ENCODE data around the gene TBL1Y. TPM values are rescaled to one million over a fixed set of nuclear protein-coding genes. Genes with fewer than 3 reads are reported as not detected.
"Not testable (repeated sequence)": the region's sequence is repeated elsewhere in the genome, so short reads cannot be mapped to it uniquely, and the experiment has no call there.

The TBL1Y gene
- total RNA-seq, 1 experiment from 2014 or later, result not detected

DNA sequence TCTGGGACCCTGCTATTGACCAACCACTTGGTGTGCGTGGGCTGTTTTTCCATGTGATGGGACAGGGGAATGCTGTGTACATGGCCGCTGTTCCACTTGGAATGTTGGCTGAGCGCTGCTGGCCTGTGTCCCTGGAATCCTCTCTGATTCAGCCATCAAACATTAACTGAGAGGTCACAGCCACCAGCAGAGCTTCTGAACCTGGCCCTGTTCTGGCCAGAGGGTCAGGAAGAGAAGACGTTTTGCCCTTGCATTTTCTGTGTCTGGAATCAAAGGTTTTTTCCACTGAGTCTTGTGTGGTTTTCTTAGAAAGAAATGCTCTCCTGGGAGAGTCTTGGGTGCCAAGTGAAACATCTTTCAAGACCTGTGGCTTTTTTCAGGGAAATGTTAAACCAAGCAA is 85.5 kb downstream of the TBL1Y start:
- DNase-seq (ENCODE audit: low read depth in 1 of 2, low spot score in 2 of 2), result no peak
- Histone ChIP-seq H3K4me3 (no peak overlapping the region), H3K27ac (no peak overlapping the region), H3K27me3 (replicated peaks) (no peaks in the 10 kb centered on the region), H3K9me3 (replicated peaks) (no peaks in the 10 kb centered on the region), H3K4me1 (replicated peaks) (no peaks in the 10 kb centered on the region), H3K36me3 (no peaks in the 10 kb centered on the region)

DNA sequence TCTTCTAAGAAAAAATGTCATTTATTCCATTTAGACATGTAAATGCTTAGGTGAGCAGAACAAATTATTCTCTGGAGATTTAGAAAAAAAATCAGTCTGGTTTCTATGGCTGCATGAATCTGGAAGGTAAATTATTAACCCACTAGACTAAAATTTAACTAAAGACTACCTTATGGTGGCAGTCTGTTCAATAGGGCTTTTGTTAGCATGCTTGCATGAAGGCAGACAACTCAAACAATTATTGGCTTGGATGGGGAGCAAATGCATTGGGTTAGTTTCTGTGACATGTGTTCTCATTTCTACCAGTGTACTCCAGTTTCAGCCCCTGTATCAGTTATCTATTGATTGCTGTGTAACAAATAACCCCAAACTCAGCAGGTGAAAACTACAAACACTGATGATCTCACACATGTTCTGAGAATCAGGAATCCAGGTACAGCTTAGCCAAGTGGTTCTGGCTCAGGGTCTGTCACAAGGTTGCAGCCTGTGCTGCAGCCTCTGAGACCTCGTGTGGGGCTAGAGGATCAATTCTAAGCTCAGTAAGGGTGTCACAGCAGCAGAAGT is 87.1 kb downstream of the TBL1Y start:
- DNase-seq (ENCODE audit: low read depth in 1 of 2, low spot score in 2 of 2), result no peak
- Histone ChIP-seq H3K36me3 (no peaks in the 10 kb centered on the region), H3K4me1 (replicated peaks) (no peaks in the 10 kb centered on the region), H3K9me3 (replicated peaks) (no peaks in the 10 kb centered on the region), H3K4me3 (no peak overlapping the region), H3K27ac (no peak overlapping the region), H3K27me3 (replicated peaks) (no peaks in the 10 kb centered on the region)

DNA sequence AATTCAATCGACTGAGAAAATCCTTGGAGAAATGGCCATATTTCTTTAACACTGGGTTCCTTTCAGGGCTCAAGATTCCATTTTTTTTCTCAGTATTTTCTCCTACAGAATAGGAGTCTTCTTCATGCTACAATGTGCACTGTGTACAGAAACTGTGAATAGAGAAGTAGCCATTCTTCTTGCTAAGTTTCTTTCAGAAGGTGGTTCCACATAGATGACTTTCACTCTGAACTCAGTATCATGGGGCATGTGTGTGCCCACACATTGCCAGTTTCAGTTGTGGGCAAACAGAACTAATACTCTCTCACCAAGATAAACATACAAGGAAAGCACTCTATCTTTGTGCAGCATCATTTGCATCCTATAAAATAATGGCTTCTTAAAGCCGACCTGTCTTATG is 89.4 kb downstream of the TBL1Y start:
- DNase-seq (ENCODE audit: low read depth in 1 of 2, low spot score in 2 of 2), result no peak
- H3K4me1 ChIP-seq (replicated peaks), result no peaks in the 10 kb centered on the region
- no peaks in the 10 kb centered on the region for H3K27me3 ChIP-seq (replicated peaks)
- H3K9me3 ChIP-seq (replicated peaks), result no peaks in the 10 kb centered on the region
- H3K36me3 ChIP-seq, result no peaks in the 10 kb centered on the region
- no peak overlapping the region for H3K27ac ChIP-seq
- no peak overlapping the region for H3K4me3 ChIP-seq

DNA sequence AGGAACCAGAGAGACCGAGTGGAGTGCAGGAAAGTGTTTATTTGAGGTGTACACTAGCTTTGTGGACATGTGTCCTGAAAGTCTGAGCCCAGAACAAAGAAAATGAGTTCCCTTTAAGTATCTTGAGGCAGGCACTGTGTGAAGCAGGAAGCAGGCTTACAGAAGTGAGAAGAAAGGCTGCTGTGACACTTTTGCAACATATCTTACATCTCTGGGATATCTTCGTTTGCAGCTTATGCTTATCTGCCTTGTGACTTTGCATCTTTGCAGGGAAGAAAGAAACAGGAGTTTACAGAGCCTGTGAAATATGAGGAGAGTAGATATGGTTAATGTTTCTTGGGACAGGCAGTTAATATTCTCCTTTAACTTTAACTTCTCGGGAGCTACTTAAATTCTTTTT is 92.1 kb downstream of the TBL1Y start:
- no peaks in the 10 kb centered on the region for H3K9me3 ChIP-seq (replicated peaks)
- DNase-seq (ENCODE audit: low read depth in 1 of 2, low spot score in 2 of 2), result no peak
- H3K4me1 ChIP-seq (replicated peaks), result no peaks in the 10 kb centered on the region
- H3K36me3 ChIP-seq, result no peaks in the 10 kb centered on the region
- H3K27me3 ChIP-seq (replicated peaks), result no peaks in the 10 kb centered on the region
- H3K27ac ChIP-seq, result no peak overlapping the region
- no peak overlapping the region for H3K4me3 ChIP-seq

DNA sequence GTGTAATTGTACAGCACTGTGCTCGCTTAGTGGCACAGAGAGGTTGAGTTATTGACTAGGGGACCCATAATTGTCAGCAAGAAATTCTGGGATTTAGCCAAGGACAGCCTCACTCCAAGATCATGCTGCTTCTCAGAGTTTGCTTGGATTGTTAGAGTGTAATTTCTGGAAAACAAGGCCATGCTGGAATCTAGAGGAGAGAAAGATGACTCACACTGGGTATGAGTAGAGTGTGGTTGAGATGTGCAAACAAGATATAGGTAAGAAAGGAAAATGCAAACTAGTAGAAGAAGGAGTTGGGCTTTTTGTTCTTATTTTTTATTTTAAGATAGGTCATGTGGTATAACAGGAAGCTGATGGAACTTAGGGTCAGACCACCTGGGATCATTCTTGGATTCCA is 97.4 kb downstream of the TBL1Y start:
- Histone ChIP-seq H3K4me3 (no peak overlapping the region), H3K9me3 (replicated peaks) (no peaks in the 10 kb centered on the region), H3K27me3 (replicated peaks) (no peaks in the 10 kb centered on the region), H3K4me1 (replicated peaks) (no peaks in the 10 kb centered on the region), H3K27ac (no peak overlapping the region), H3K36me3 (no peaks in the 10 kb centered on the region)
- DNase-seq (ENCODE audit: low read depth in 1 of 2, low spot score in 2 of 2), result no peak

DNA sequence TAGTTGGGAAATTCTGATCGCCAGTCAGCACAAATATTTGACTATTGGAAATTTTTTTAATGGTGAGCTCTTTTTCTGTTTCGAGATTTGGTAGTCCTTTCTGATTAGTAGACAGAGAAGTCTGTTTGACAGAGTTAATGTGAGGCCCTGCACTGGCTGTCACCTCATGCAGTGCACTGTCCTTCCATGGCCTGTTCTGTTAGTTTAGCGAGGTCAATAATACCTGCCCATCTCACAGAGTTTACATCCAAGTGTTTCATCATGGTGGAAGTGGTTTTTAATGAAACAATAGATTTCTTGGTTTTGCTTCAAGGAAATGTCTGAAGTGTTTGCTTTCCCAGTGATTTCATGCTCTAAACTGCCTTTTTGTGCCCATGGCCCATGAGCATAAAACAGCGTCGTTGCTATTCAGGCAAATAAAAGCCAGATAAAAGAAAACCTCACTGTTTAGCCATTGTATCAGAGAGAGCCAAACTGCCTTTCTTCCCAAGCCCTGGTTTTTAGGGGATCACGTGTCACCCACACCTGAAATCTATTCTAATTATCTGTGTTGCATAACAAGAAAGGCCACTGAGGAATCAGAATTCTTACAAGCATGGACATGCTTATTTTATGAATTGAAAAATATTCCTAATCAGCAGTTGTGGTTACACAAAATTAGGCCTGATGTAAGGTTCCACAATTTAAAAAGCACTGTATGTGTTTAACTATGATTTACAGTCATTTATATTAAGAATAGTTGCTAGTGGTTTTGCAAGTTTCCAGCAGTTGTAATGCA is 98.3 kb downstream of the TBL1Y start:
- Histone ChIP-seq H3K27ac (no peak overlapping the region), H3K4me3 (no peak overlapping the region), H3K27me3 (replicated peaks) (no peaks in the 10 kb centered on the region), H3K9me3 (replicated peaks) (no peaks in the 10 kb centered on the region), H3K36me3 (no peaks in the 10 kb centered on the region), H3K4me1 (replicated peaks) (no peaks in the 10 kb centered on the region)
- no peak for DNase-seq (ENCODE audit: low read depth in 1 of 2, low spot score in 2 of 2)

DNA sequence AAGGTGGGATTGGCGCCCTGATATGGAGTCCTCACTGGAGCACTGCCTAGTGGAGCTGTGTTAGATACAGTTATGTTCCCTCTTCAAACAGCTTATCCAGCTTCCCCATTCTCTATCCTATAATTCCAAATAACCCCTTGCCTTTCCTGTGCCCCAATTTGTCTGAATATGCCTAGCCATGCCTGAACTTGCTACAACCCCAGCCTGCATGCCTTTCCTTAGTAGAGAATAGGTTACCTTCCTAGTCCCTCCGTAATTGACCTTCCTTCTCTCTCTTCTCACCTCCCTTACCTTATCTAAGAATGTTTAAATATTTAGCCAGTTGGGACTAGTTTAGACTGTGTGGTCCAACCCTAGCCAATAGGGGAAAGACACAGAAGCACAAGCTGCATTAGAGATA is 102.6 kb downstream of the TBL1Y start:
- no peaks in the 10 kb centered on the region for H3K9me3 ChIP-seq (replicated peaks)
- H3K4me3 ChIP-seq, result no peak overlapping the region
- H3K27ac ChIP-seq, result no peak overlapping the region
- H3K4me1 ChIP-seq (replicated peaks), result no peaks in the 10 kb centered on the region
- DNase-seq (ENCODE audit: low read depth in 1 of 2, low spot score in 2 of 2), result no peak
- H3K27me3 ChIP-seq (replicated peaks), result no peaks in the 10 kb centered on the region
- no peaks in the 10 kb centered on the region for H3K36me3 ChIP-seq

DNA sequence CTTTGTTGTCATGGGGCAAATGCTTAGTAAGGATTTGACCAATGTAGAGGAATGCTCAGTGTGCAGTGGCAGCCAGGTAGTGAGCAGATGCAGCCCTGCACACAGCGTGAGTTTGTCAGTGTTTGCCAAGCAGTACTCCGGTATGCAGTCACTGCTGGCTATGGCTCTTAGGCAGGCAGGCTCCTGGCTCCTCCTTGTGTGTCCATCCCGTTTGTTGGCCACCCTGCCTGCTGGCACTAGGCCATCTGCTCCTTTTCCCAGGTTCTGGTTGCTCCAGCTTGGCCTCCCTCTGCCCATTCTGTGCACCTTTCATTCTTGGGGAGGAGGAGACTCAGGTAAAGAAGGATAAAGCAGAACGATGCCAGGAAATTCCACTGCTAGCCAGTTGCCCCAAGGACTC is 106.0 kb downstream of the TBL1Y start:
- Histone ChIP-seq H3K27me3 (replicated peaks) (no peaks in the 10 kb centered on the region), H3K4me3 (no peak overlapping the region), H3K4me1 (replicated peaks) (no peaks in the 10 kb centered on the region), H3K36me3 (no peaks in the 10 kb centered on the region), H3K9me3 (replicated peaks) (no peaks in the 10 kb centered on the region), H3K27ac (no peak overlapping the region)
- no peak for DNase-seq (ENCODE audit: low read depth in 1 of 2, low spot score in 2 of 2)

DNA sequence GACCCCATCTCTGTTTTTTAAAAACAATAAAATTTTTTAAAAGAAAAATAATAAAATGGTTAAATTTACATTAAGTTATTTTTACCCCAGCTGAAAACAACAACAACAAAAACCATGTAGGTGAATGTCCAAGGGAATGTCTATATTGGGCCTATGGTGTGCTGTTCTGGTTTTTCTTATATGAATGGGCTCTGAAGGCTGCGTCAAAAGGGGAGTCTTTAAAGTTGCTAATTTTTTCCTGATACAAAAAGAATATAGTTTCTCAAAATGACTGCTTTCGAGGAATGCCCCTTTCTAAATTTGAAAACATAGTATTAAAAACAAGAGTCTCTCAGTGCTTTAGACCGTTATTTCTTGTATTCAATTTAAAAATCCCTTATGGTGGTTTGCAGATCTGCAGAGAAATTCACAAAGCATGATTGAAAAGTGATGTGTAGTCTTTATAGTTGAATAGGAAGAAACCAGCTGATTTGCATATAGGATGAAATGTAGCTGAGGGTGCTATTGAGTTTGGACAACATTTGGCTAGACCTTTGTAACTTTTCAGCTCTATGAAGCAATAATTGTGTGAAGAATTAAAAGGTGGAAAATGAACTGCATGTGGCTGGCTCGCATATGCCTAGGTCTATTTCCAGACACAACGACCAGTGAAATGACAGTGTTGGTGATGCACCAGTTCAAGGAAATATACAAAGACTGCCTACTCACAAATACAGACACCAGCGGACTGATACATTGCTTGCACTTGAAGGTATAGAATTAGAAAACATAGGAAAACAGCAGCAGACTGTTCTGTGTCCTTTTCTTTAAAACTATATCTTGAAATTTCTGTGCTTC is 107.0 kb downstream of the TBL1Y start:
- no peaks in the 10 kb centered on the region for H3K9me3 ChIP-seq (replicated peaks)
- H3K27me3 ChIP-seq (replicated peaks), result no peaks in the 10 kb centered on the region
- H3K27ac ChIP-seq, result no peak overlapping the region
- H3K36me3 ChIP-seq, result no peaks in the 10 kb centered on the region
- H3K4me1 ChIP-seq (replicated peaks), result no peaks in the 10 kb centered on the region
- no peak overlapping the region for H3K4me3 ChIP-seq
- DNase-seq (ENCODE audit: low read depth in 1 of 2, low spot score in 2 of 2), result no peak

DNA sequence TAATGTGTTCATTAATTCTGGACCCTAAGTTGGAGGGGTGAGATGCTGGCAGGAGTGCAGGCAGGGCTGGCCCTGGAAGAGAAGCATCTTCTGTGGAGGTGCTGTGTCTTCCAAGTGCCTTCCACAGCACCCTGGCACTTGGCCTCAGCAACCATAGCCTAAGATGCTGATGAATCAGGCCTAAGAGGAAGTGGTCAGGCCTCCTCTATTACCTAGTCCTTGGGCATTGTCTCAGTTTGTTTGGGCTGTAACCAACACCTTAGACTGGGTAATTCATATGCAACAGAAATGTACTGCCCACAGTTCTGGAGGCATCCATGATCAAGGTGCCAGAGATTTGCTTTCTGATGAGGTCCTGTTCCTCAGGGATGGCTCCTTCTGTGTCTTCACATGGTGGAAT is 128.5 kb downstream of the TBL1Y start:
- Histone ChIP-seq H3K36me3 (no peaks in the 10 kb centered on the region), H3K27me3 (replicated peaks) (no peaks in the 10 kb centered on the region), H3K4me3 (no peak overlapping the region), H3K9me3 (replicated peaks) (no peaks in the 10 kb centered on the region), H3K27ac (no peak overlapping the region), H3K4me1 (replicated peaks) (no peaks in the 10 kb centered on the region)
- no peak for DNase-seq (ENCODE audit: low read depth in 1 of 2, low spot score in 2 of 2)

DNA sequence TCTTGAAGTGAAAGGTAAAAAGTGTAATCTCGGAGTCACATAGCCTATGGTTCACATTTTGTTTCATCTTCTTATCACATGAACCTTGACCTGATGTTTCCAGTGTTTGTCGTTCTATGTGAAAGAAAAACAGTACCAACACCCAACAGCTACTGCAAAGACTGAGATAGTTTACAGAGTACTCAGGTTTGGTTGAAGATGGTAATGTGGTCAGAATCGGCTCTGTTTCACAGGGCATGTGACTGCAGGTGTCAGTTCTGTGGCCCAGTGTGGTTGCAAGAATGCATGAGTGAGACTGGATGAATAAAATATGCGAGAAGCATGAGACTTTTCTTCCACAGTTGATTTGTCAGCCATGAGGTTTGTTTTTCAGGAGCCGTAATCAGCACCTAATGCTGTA is 130.2 kb downstream of the TBL1Y start:
- Histone ChIP-seq H3K4me3 (no peak overlapping the region), H3K27me3 (replicated peaks) (no peaks in the 10 kb centered on the region), H3K9me3 (replicated peaks) (no peaks in the 10 kb centered on the region), H3K4me1 (replicated peaks) (no peaks in the 10 kb centered on the region), H3K27ac (no peak overlapping the region), H3K36me3 (no peaks in the 10 kb centered on the region)
- DNase-seq (ENCODE audit: low read depth in 1 of 2, low spot score in 2 of 2), result no peak

DNA sequence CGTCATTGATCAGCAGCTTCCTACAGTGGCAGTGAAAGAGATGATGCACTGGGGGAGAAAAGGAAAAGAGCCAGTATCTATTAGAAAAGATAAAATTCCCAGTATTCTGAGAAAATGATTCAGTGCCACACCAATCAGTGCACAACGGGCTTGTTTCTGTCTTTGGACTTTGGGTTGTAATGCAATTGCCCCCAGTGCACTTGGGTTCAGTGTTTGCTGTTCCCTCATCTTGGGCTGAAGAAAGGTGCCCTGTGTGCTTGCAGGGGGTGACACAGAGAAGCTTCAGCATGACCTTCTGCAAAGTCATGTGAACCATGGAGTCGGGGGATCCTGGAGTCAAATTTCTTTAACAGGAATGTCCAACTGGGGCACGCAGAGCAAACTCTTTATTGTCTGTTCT is 131.5 kb downstream of the TBL1Y start:
- H3K27ac ChIP-seq, result no peak overlapping the region
- H3K4me3 ChIP-seq, result no peak overlapping the region
- no peaks in the 10 kb centered on the region for H3K27me3 ChIP-seq (replicated peaks)
- DNase-seq (ENCODE audit: low read depth in 1 of 2, low spot score in 2 of 2), result no peak
- H3K36me3 ChIP-seq, result no peaks in the 10 kb centered on the region
- H3K4me1 ChIP-seq (replicated peaks), result no peaks in the 10 kb centered on the region
- H3K9me3 ChIP-seq (replicated peaks), result no peaks in the 10 kb centered on the region

DNA sequence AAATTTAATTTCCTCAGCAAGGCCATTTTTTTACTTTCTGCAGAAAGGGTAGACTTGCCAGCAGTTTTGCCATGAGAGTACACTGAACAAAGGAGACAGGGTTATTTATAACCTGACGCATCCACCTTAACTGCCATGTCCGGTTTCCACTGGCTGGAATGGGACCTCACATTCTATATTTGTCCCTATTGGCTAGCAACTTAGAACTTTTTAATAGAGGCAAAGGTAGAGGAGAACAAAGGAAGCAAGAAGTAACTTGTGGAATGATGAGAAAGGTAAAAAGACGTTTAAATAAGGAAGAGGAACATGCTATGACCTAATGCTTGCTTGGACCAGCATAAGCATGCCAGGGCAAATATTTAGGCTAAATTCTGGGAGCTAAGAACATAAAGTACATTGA is 142.0 kb downstream of the TBL1Y start:
- not testable (repeated sequence) for H3K27me3 ChIP-seq (replicated peaks); H3K36me3 ChIP-seq; H3K4me1 ChIP-seq (replicated peaks); H3K4me3 ChIP-seq; H3K27ac ChIP-seq; DNase-seq (ENCODE audit: low read depth in 1 of 2, low spot score in 2 of 2); H3K9me3 ChIP-seq (replicated peaks)

DNA sequence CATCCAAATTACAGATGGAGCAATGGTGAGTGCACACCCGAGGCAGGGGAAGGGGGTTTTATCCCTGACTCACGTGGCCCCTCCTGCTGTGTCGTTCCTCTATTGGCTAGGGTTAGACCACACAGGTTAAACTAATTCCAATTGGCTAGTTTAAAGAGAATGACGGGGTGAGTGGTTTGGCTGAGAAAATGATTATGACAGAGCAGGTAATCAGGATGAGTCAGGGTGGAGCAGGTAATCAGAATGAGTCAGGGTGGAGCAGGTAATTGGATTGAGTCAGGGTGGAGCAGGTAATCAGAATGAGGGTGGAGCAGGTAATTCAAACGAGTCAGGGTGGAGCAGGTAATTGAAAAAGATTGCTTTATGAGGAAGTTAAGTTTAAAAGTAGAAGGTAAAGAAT is 146.4 kb downstream of the TBL1Y start:
- Histone ChIP-seq H3K9me3 (replicated peaks) (no peaks in the 10 kb centered on the region), H3K27me3 (replicated peaks) (no peaks in the 10 kb centered on the region), H3K4me3 (no peak overlapping the region), H3K4me1 (replicated peaks) (no peaks in the 10 kb centered on the region), H3K36me3 (no peaks in the 10 kb centered on the region), H3K27ac (no peak overlapping the region)
- no peak for DNase-seq (ENCODE audit: low read depth in 1 of 2, low spot score in 2 of 2)

All from SJSA1 (cell line).